ENCODE measurements around the gene WT1. TPM values are rescaled to one million over a fixed set of nuclear protein-coding genes. Genes with fewer than 3 reads are reported as not detected.
A peak's percentile ranks its signal among the peaks of the same experiment; 100 is the strongest.

WT1 gene
- total and polyA plus RNA-seq, 2 of the 4 experiments (the other 2 are of a cell fraction) = not detected

DNA sequence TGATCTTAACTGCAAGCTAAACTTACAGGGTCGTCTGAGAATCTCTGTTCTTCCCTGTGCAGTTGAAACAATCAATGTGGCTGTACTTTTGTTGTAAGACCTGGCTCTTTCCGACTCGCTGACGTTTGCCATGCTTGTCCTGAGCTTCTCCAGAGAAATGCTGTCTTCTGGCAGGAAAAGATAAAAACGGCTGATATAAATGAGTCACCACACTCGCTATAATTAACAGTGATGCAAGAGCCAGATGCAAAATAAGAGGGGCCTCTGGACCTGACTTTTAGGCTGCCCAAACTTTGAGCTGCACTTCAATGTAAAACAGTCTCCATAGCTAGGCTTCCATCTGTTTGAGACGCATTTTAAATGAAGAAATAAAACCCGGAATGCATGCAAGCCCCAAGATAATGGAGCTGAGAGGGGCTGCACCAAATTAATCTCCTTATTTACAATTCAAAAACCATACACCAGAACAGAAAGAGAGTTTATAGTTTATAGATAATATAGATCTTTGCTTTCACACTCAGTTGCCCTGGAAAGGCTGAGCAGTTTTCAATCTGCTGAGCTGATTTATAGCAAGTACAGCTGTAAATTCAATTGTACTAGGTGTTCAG is 48.5 kb downstream of the WT1 start:
- H3K14ac ChIP-seq (replicated peaks; ENCODE audit: low read depth, low read length) = no peak overlapping the region
- ChIA-PET CTCF (no interaction called here), POLR2A (ENCODE audit: unreplicated experiment) (no interaction called here)
- no peak overlapping the region for H2BK120ac ChIP-seq (ENCODE audit: low read depth, low read length)
- H3K27ac ChIP-seq (ENCODE audit: insufficient read depth, low read length) = no peak overlapping the region
- no peak overlapping the region for H3K4me3 ChIP-seq (ENCODE audit: insufficient read depth, low read depth, low read length)
- H2BK5ac ChIP-seq (ENCODE audit: low read depth, low read length, poor library complexity, severe bottlenecking) = no peak overlapping the region
- no peak overlapping the region for H2AFZ ChIP-seq (replicated peaks; ENCODE audit: low read length, poor library complexity)
- no peak overlapping the region for H2BK20ac ChIP-seq (ENCODE audit: low read depth, low read length)
- H3K4ac ChIP-seq (ENCODE audit: low read depth, low read length) = no peak overlapping the region
- no peak overlapping the region for H4K5ac ChIP-seq (ENCODE audit: low read depth, low read length)
- H3K4me2 ChIP-seq (ENCODE audit: low read depth, low read length) = no peak overlapping the region
- no peak overlapping the region for H3K9ac ChIP-seq (ENCODE audit: low read depth, low read length)
- no peaks in the 10 kb centered on the region for H3K9me1 ChIP-seq (ENCODE audit: insufficient read depth, low read length)
- no peak overlapping the region for H2AK5ac ChIP-seq (ENCODE audit: low read depth, low read length)
- no CpG with 5 or more reads among the region's 8 CpGs for WGBS, 2 experiments (ENCODE audit: extremely low coverage in 2 of 2, insufficient read length in 1 of 2)
- H4K20me1 ChIP-seq (ENCODE audit: insufficient read depth, low read length) = no peaks in the 10 kb centered on the region
- H4K8ac ChIP-seq (ENCODE audit: low read depth in 2 of 2, low read length in 2 of 2) = no peak overlapping the region
- DNase-seq = peak; percentile 7
- TF ChIP-seq, protein P1, sequence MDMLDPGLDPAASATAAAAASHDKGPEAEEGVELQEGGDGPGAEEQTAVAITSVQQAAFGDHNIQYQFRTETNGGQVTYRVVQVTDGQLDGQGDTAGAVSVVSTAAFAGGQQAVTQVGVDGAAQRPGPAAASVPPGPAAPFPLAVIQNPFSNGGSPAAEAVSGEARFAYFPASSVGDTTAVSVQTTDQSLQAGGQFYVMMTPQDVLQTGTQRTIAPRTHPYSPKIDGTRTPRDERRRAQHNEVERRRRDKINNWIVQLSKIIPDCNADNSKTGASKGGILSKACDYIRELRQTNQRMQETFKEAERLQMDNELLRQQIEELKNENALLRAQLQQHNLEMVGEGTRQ (IDR thresholded peaks at IDR 0.05; ENCODE audit: low read depth, low read length) = no peak
- TF ChIP-seq MAFK (IDR thresholded peaks at IDR 0.05; ENCODE audit: low read depth, low read length) (no peak), CHD1 (IDR thresholded peaks at IDR 0.05; ENCODE audit: low read depth, low read length) (no peak), RFX5 (IDR thresholded peaks at IDR 0.05; ENCODE audit: low read depth, low read length) (no peak), NFE2L2 (IDR thresholded peaks at IDR 0.05; ENCODE audit: low read depth, low read length) (no peak), MAZ (IDR thresholded peaks at IDR 0.05; ENCODE audit: borderline replicate concordance, low read depth, low read length) (no peak), CEBPB (IDR thresholded peaks at IDR 0.05; ENCODE audit: low read depth, low read length) (no peak; the same call in 1 of the 2 replicates), MXI1 (IDR thresholded peaks at IDR 0.05; ENCODE audit: borderline replicate concordance, low read depth, low read length) (no peak), RCOR1 (IDR thresholded peaks at IDR 0.05; ENCODE audit: insufficient replicate concordance, low read length) (no peak), RAD21 (IDR thresholded peaks at IDR 0.05; ENCODE audit: low read length) (no peak), POLR2A (IDR thresholded peaks at IDR 0.05; ENCODE audit: low read depth, low read length) (no peak), FOS (IDR thresholded peaks at IDR 0.05; ENCODE audit: low read depth, low read length) (no peak), BHLHE40 (IDR thresholded peaks at IDR 0.05; ENCODE audit: low read depth, low read length) (no peak), SMC3 (IDR thresholded peaks at IDR 0.05; ENCODE audit: low read depth, low read length) (no peak)
- TF ChIP-seq, protein P2, sequence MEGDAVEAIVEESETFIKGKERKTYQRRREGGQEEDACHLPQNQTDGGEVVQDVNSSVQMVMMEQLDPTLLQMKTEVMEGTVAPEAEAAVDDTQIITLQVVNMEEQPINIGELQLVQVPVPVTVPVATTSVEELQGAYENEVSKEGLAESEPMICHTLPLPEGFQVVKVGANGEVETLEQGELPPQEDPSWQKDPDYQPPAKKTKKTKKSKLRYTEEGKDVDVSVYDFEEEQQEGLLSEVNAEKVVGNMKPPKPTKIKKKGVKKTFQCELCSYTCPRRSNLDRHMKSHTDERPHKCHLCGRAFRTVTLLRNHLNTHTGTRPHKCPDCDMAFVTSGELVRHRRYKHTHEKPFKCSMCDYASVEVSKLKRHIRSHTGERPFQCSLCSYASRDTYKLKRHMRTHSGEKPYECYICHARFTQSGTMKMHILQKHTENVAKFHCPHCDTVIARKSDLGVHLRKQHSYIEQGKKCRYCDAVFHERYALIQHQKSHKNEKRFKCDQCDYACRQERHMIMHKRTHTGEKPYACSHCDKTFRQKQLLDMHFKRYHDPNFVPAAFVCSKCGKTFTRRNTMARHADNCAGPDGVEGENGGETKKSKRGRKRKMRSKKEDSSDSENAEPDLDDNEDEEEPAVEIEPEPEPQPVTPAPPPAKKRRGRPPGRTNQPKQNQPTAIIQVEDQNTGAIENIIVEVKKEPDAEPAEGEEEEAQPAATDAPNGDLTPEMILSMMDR (conservative IDR thresholded peaks at IDR 0.05; ENCODE audit: low read depth, low read length) = no peak
- TF ChIP-seq, protein P3, sequence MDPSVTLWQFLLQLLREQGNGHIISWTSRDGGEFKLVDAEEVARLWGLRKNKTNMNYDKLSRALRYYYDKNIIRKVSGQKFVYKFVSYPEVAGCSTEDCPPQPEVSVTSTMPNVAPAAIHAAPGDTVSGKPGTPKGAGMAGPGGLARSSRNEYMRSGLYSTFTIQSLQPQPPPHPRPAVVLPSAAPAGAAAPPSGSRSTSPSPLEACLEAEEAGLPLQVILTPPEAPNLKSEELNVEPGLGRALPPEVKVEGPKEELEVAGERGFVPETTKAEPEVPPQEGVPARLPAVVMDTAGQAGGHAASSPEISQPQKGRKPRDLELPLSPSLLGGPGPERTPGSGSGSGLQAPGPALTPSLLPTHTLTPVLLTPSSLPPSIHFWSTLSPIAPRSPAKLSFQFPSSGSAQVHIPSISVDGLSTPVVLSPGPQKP (IDR thresholded peaks at IDR 0.05; ENCODE audit: borderline replicate concordance, low read depth, low read length) = no peak
- H3K18ac ChIP-seq (ENCODE audit: low read depth, low read length) = no peak overlapping the region
- ATAC-seq (ENCODE audit: low read depth) = no peak
- no peaks in the 10 kb centered on the region for H3K4me1 ChIP-seq (ENCODE audit: control insufficient read depth, insufficient read depth, low read length)
- H3K23ac ChIP-seq (ENCODE audit: low read depth, low read length) = no peak overlapping the region
- no TSS peak for BruUV-seq (replicated peaks)
- intact Hi-C loops (cut with micrococcal nuclease) (no loop called here), in situ Hi-C loops (cut with MboI; ENCODE audit: low sequenced_read_pairs) (no loop called here), dilution Hi-C loops (cut with HindIII; ENCODE audit: low sequenced_read_pairs, unreplicated experiment) (no loop called here)
- H3K56ac ChIP-seq (ENCODE audit: extremely low read depth, insufficient read depth, low read length) = no peak overlapping the region
- H4K91ac ChIP-seq (ENCODE audit: insufficient read depth, low read depth, low read length) = no peak overlapping the region
- no peak overlapping the region for H2BK15ac ChIP-seq (ENCODE audit: low read depth, low read length)
- H3K79me1 ChIP-seq (ENCODE audit: low read depth in 1 of 2, low read length in 2 of 2) = no peaks in the 10 kb centered on the region
- H2AK9ac ChIP-seq (replicated peaks; ENCODE audit: low read depth, low read length, poor library complexity) = no peak overlapping the region
- H3K27me3 ChIP-seq (ENCODE audit: control insufficient read depth, insufficient read depth, low read length) = peaks cover 7% of the 10 kb centered on the region
- no peaks in the 10 kb centered on the region for H3K9me3 ChIP-seq (ENCODE audit: control insufficient read depth, insufficient read depth, low read length)
- H3K36me3 ChIP-seq (ENCODE audit: control insufficient read depth, insufficient read depth, low read length) = no peaks in the 10 kb centered on the region
